Endodermal cell (in vitro differentiated cells): ENCODE data around the gene CALCB. TPM values are rescaled to one million over a fixed set of nuclear protein-coding genes. Genes with fewer than 3 reads are reported as not detected.

Experiments used
- DNase-seq: peaks from one replicate; pipeline ENCODE4 v3.0.0-alpha.2; 2017
- H3K27ac ChIP-seq: 2 replicates; pipeline ENCODE4 v1.5.1; 2013; ENCODE audit warnings: mild to moderate bottlenecking, low read depth, low read length, moderate library complexity
- H3K27me3 ChIP-seq: 2 replicates; pipeline ENCODE4 v1.6.1; 2013; ENCODE audit warnings: mild to moderate bottlenecking, low read length, moderate library complexity; ENCODE audit not compliant: insufficient read depth, control insufficient read depth, poor library complexity, severe bottlenecking
- H3K36me3 ChIP-seq: 2 replicates; pipeline ENCODE4 v1.7.0; 2013; ENCODE audit warnings: mild to moderate bottlenecking, low read length, moderate library complexity; ENCODE audit not compliant: control insufficient read depth, insufficient read depth
- H3K4me1 ChIP-seq: one replicate; pipeline ENCODE4 v1.7.0; 2013; ENCODE audit warnings: low read length; ENCODE audit not compliant: control insufficient read depth, insufficient read depth
- H3K4me3 ChIP-seq: 2 replicates; pipeline ENCODE4 v1.5.1; 2013; ENCODE audit warnings: mild to moderate bottlenecking, low read length, moderate library complexity
- H3K9ac ChIP-seq: 2 replicates; pipeline ENCODE4 v1.6.1; 2013; ENCODE audit warnings: mild to moderate bottlenecking, low read length, moderate library complexity; ENCODE audit not compliant: poor library complexity, severe bottlenecking; ENCODE audit errors: extremely low read depth
- H3K9me3 ChIP-seq: 2 replicates; pipeline ENCODE4 v1.6.1; 2013; ENCODE audit warnings: mild to moderate bottlenecking, low read length, moderate library complexity; ENCODE audit not compliant: control insufficient read depth
- H3K27ac Mint-ChIP-seq: 2 replicates; pipeline ENCODE4 v1.8.0; 2020; ENCODE audit warnings: mixed read lengths
- H3K27me3 Mint-ChIP-seq: 2 replicates; pipeline ENCODE4 v1.8.0; 2021; ENCODE audit warnings: mild to moderate bottlenecking, mixed read lengths; ENCODE audit not compliant: insufficient read depth
- H3K36me3 Mint-ChIP-seq: 2 replicates; pipeline ENCODE4 v1.8.0; 2020; ENCODE audit warnings: low read depth, mixed read lengths
- H3K4me1 Mint-ChIP-seq: 2 replicates; pipeline ENCODE4 v1.8.0; 2020; ENCODE audit warnings: mixed read lengths
- H3K4me3 Mint-ChIP-seq: 2 replicates; pipeline ENCODE4 v1.8.0; 2020; ENCODE audit warnings: mild to moderate bottlenecking, moderate library complexity, mixed read lengths
- H3K9me3 Mint-ChIP-seq: 2 replicates; pipeline ENCODE4 v1.8.0; 2020; ENCODE audit warnings: mild to moderate bottlenecking, mixed read lengths
- WGBS, 2 experiments: methylation state at CpG; one replicate each; pipeline versions ENCODE4 v1.1.5 to v1.1.7; 2013; ENCODE audit warnings: missing lambda C conversion rate in 2 of 2, mixed read lengths in 1 of 2; ENCODE audit not compliant: insufficient coverage in 1 of 2, insufficient read length in 1 of 2; 5-methylcytosine and 5-hydroxymethylcytosine counted together
- total RNA-seq, 2 donors: library from RNA; stranded (reverse); fragmentation: NEBNext Ultra II Directional in 1 of 2; extraction: Animal tissue kit (Norgen Biotek cat#: 25700) in 1 of 2; gene quantifications; 2 replicates in 1 of 2; 3 replicates in 1 of 2; pipeline ENCODE4 v1.2.1, GENCODE V29; 2021
- TF ChIP-seq, protein P1 (sequence below): fragments of 200-600 bp; sonication (generic); conservative IDR thresholded peaks from 2 replicates; pipeline ENCODE4 v1.5.0; 2021; ENCODE audit warnings: antibody characterized with exemption, mild to moderate bottlenecking

CALCB gene
- total RNA-seq, 2 donors from 2014 or later = not detected

GRCh38 chr11:15106201-15106965 lies 33.0 kb downstream of the CALCB start:
- Histone ChIP-seq H3K9ac (no peak overlapping the region), H3K36me3 (no peaks in the 10 kb centered on the region), H3K4me1 (no peaks in the 10 kb centered on the region), H3K4me3 (no peak overlapping the region), H3K27ac (no peak overlapping the region), H3K27me3 (no peaks in the 10 kb centered on the region), H3K9me3 (no peaks in the 10 kb centered on the region)
- 84 to 87% methylated on average over 8 of the region's 8 CpGs for WGBS, 2 experiments
- Mint-ChIP-seq H3K27me3 (peaks cover 8% of the 10 kb centered on the region), H3K9me3 (peaks cover 3% of the 10 kb centered on the region), H3K27ac (no peak overlapping the region), H3K36me3 (no peaks in the 10 kb centered on the region), H3K4me1 (peaks cover 5% of the 10 kb centered on the region), H3K4me3 (no peak overlapping the region)
- DNase-seq = no peak
- TF ChIP-seq, protein P1, sequence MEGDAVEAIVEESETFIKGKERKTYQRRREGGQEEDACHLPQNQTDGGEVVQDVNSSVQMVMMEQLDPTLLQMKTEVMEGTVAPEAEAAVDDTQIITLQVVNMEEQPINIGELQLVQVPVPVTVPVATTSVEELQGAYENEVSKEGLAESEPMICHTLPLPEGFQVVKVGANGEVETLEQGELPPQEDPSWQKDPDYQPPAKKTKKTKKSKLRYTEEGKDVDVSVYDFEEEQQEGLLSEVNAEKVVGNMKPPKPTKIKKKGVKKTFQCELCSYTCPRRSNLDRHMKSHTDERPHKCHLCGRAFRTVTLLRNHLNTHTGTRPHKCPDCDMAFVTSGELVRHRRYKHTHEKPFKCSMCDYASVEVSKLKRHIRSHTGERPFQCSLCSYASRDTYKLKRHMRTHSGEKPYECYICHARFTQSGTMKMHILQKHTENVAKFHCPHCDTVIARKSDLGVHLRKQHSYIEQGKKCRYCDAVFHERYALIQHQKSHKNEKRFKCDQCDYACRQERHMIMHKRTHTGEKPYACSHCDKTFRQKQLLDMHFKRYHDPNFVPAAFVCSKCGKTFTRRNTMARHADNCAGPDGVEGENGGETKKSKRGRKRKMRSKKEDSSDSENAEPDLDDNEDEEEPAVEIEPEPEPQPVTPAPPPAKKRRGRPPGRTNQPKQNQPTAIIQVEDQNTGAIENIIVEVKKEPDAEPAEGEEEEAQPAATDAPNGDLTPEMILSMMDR = no peak

DNA sequence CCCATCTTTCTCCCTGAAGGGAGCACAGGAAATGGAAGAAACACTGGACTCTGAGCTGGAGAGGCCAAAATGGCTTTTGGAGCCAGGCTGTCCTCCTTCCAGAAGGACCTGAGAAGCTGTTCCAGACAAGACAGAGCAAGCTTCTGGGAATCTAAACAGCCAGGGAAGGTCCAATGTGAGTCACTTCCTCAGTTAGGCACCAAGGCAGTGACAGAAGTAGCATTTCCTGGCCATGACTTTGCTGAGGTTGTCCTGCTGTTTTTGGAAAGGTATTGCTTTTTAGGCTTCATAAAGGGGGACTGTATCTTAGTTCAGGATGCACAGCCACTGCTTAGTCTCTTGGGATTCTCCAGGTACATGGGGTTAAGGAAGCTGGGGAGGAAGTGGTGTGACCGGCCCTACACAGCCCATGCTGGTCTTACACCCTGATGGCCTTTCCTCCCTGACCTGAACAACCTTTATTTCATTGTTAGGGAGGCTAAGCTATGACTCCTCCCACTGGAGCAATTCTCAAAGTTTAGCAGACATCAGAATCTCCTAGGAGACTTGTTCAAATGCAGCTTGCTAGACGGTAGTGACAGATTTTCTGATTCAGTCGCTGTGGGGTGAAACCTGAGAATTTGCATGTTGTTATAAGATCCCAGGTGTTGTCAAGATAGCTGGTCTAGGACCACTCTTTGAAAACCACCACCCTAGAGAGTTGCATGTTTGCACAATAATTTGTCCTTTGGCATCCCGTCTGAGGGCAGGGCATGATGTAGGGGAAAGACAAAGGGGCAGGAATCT lies 34.5 kb downstream of the CALCB start:
- H3K4me1 Mint-ChIP-seq = peaks cover 5% of the 10 kb centered on the region
- TF ChIP-seq, protein P1 = no peak
- no peak overlapping the region for H3K4me3 Mint-ChIP-seq
- Histone ChIP-seq H3K4me1 (no peaks in the 10 kb centered on the region), H3K36me3 (no peaks in the 10 kb centered on the region), H3K27me3 (peaks cover 3% of the 10 kb centered on the region), H3K9ac (no peak overlapping the region), H3K9me3 (no peaks in the 10 kb centered on the region), H3K27ac (no peak overlapping the region), H3K4me3 (no peak overlapping the region)
- DNase-seq = no peak
- WGBS, 2 experiments = 50 to 84% methylated on average over 2 to 4 of the region's 4 CpGs
- H3K9me3 Mint-ChIP-seq = peaks cover under 1% of the 10 kb centered on the region
- peaks cover 13% of the 10 kb centered on the region for H3K27me3 Mint-ChIP-seq
- no peaks in the 10 kb centered on the region for H3K36me3 Mint-ChIP-seq
- no peak overlapping the region for H3K27ac Mint-ChIP-seq

DNA sequence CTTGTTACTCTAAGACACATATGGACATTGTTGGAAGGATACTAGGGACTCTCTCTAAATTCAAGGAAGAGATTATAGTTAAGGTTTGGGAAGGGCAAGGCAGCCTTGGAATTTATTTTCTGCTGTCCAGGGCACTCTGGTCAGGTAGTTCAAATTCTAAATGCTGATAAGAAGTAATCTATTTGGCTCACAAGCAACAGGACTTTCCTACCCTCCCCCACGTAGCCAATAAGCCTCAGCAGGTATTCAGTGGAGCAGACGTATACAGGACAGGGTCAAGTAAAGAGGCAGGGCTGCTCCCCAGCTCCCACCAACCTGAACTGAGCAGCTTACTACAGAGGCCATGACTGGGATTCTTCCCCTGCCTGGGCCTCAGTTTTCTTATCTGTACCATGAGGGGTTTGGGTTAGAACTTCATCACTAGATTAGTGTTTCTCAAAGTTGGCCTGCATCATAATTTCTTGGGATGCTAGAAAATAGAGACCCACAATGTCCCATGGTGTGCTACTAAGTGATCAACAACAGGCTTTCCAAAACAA lies 35.3 kb downstream of the CALCB start:
- TF ChIP-seq, protein P1 = no peak
- Mint-ChIP-seq H3K27me3 (peaks cover 21% of the 10 kb centered on the region), H3K27ac (no peak overlapping the region), H3K9me3 (no peaks in the 10 kb centered on the region), H3K4me1 (peaks cover 5% of the 10 kb centered on the region), H3K4me3 (no peak overlapping the region), H3K36me3 (no peaks in the 10 kb centered on the region)
- H3K9me3 ChIP-seq = no peaks in the 10 kb centered on the region
- no peak for DNase-seq
- H3K27ac ChIP-seq = no peak overlapping the region
- no peaks in the 10 kb centered on the region for H3K36me3 ChIP-seq
- H3K4me1 ChIP-seq = no peaks in the 10 kb centered on the region
- no peak overlapping the region for H3K4me3 ChIP-seq
- H3K27me3 ChIP-seq = peaks cover 11% of the 10 kb centered on the region
- 87% methylated on average over 2 of the region's 2 CpGs; no CpG with 5 or more reads in 1 of the 2 experiments for WGBS, 2 experiments
- H3K9ac ChIP-seq = no peak overlapping the region
